ENCODE results near the gene DPH2.

DNA sequence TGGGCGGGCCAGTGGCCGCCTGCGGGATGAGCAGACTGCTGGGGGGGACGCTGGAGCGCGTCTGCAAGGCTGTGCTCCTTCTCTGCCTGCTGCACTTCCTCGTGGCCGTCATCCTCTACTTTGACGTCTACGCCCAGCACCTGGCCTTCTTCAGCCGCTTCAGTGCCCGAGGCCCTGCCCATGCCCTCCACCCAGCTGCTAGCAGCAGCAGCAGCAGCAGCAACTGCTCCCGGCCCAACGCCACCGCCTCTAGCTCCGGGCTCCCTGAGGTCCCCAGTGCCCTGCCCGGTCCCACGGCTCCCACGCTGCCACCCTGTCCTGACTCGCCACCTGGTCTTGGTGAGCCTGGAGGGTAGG, 11.3 kb downstream of the DPH2 start:
- TF ChIP-seq MAX (CRISPR knock-in tag; IDR thresholded peaks at IDR 0.05) (no peak), CREB1 (CRISPR knock-in tag; IDR thresholded peaks at IDR 0.05) (no peak), SP1 (CRISPR knock-in tag; conservative IDR thresholded peaks at IDR 0.05) (no peak), ETV6 (CRISPR knock-in tag; IDR thresholded peaks at IDR 0.05) (no peak), ZMAT4 (CRISPR knock-in tag; IDR thresholded peaks at IDR 0.05) (no peak), ZNF232 (CRISPR knock-in tag; IDR thresholded peaks at IDR 0.05) (no peak), TEAD1 (CRISPR knock-in tag; IDR thresholded peaks at IDR 0.05) (no peak)
- TF ChIP-seq, protein P1, sequence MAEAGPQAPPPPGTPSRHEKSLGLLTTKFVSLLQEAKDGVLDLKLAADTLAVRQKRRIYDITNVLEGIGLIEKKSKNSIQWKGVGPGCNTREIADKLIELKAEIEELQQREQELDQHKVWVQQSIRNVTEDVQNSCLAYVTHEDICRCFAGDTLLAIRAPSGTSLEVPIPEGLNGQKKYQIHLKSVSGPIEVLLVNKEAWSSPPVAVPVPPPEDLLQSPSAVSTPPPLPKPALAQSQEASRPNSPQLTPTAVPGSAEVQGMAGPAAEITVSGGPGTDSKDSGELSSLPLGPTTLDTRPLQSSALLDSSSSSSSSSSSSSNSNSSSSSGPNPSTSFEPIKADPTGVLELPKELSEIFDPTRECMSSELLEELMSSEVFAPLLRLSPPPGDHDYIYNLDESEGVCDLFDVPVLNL (CRISPR knock-in tag; IDR thresholded peaks at IDR 0.05; ENCODE audit: borderline replicate concordance, low read depth) = no peak
- TF ChIP-seq, protein P2, sequence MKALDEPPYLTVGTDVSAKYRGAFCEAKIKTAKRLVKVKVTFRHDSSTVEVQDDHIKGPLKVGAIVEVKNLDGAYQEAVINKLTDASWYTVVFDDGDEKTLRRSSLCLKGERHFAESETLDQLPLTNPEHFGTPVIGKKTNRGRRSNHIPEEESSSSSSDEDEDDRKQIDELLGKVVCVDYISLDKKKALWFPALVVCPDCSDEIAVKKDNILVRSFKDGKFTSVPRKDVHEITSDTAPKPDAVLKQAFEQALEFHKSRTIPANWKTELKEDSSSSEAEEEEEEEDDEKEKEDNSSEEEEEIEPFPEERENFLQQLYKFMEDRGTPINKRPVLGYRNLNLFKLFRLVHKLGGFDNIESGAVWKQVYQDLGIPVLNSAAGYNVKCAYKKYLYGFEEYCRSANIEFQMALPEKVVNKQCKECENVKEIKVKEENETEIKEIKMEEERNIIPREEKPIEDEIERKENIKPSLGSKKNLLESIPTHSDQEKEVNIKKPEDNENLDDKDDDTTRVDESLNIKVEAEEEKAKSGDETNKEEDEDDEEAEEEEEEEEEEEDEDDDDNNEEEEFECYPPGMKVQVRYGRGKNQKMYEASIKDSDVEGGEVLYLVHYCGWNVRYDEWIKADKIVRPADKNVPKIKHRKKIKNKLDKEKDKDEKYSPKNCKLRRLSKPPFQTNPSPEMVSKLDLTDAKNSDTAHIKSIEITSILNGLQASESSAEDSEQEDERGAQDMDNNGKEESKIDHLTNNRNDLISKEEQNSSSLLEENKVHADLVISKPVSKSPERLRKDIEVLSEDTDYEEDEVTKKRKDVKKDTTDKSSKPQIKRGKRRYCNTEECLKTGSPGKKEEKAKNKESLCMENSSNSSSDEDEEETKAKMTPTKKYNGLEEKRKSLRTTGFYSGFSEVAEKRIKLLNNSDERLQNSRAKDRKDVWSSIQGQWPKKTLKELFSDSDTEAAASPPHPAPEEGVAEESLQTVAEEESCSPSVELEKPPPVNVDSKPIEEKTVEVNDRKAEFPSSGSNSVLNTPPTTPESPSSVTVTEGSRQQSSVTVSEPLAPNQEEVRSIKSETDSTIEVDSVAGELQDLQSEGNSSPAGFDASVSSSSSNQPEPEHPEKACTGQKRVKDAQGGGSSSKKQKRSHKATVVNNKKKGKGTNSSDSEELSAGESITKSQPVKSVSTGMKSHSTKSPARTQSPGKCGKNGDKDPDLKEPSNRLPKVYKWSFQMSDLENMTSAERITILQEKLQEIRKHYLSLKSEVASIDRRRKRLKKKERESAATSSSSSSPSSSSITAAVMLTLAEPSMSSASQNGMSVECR (CRISPR knock-in tag; IDR thresholded peaks at IDR 0.05; ENCODE audit: borderline replicate concordance) = no peak
- TF ChIP-seq, protein P3, sequence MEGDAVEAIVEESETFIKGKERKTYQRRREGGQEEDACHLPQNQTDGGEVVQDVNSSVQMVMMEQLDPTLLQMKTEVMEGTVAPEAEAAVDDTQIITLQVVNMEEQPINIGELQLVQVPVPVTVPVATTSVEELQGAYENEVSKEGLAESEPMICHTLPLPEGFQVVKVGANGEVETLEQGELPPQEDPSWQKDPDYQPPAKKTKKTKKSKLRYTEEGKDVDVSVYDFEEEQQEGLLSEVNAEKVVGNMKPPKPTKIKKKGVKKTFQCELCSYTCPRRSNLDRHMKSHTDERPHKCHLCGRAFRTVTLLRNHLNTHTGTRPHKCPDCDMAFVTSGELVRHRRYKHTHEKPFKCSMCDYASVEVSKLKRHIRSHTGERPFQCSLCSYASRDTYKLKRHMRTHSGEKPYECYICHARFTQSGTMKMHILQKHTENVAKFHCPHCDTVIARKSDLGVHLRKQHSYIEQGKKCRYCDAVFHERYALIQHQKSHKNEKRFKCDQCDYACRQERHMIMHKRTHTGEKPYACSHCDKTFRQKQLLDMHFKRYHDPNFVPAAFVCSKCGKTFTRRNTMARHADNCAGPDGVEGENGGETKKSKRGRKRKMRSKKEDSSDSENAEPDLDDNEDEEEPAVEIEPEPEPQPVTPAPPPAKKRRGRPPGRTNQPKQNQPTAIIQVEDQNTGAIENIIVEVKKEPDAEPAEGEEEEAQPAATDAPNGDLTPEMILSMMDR (IDR thresholded peaks at IDR 0.05) = no peak
- TF ChIP-seq, protein P4, sequence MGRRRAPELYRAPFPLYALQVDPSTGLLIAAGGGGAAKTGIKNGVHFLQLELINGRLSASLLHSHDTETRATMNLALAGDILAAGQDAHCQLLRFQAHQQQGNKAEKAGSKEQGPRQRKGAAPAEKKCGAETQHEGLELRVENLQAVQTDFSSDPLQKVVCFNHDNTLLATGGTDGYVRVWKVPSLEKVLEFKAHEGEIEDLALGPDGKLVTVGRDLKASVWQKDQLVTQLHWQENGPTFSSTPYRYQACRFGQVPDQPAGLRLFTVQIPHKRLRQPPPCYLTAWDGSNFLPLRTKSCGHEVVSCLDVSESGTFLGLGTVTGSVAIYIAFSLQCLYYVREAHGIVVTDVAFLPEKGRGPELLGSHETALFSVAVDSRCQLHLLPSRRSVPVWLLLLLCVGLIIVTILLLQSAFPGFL (CRISPR knock-in tag; IDR thresholded peaks at IDR 0.05; ENCODE audit: borderline replicate concordance) = no peak

Data from WTC11 (cell line).